Effector memory CD4-positive, alpha-beta T cell (primary cell): Measurements from ENCODE around the gene HIP1R.
"Not testable (repeated sequence)": the region's sequence is repeated elsewhere in the genome, so short reads cannot be mapped to it uniquely, and the experiment has no call there.

Source experiments
- DNase-seq, 3 donors: peaks; one replicate each; pipeline ENCODE4 v3.0.0-alpha.2; 2020
- H3K27ac ChIP-seq: 2 replicates; pipeline ENCODE4 v1.7.0; 2013; ENCODE audit warnings: mild to moderate bottlenecking, low read length, moderate library complexity; ENCODE audit not compliant: insufficient read depth, poor library complexity, severe bottlenecking
- H3K27me3 ChIP-seq: replicated peaks from 2 replicates; pipeline ENCODE4 v1.7.0; 2013; ENCODE audit warnings: mild to moderate bottlenecking, low read length; ENCODE audit not compliant: insufficient read depth, control insufficient read depth, poor library complexity, severe bottlenecking
- H3K36me3 ChIP-seq: 2 replicates; pipeline ENCODE4 v1.7.0; 2013; ENCODE audit warnings: mild to moderate bottlenecking, low read length, moderate library complexity; ENCODE audit not compliant: control insufficient read depth, insufficient read depth
- H3K4me1 ChIP-seq: 2 replicates; pipeline ENCODE4 v1.7.0; 2013; ENCODE audit warnings: low read length, mild to moderate bottlenecking; ENCODE audit not compliant: control insufficient read depth, insufficient read depth, poor library complexity, severe bottlenecking
- H3K4me3 ChIP-seq: 2 replicates; pipeline ENCODE4 v1.7.0; 2013; ENCODE audit warnings: low read length, low read depth, mild to moderate bottlenecking; ENCODE audit not compliant: insufficient read depth, poor library complexity, severe bottlenecking
- H3K9me3 ChIP-seq: 2 replicates; pipeline ENCODE4 v1.7.0; 2013; ENCODE audit warnings: mild to moderate bottlenecking, low read length, moderate library complexity; ENCODE audit not compliant: control insufficient read depth

Gene HIP1R

GRCh38 chr12:122887819-122888212 lies 52.6 kb downstream of the HIP1R start:
- DNase-seq = no peak
- Histone ChIP-seq H3K27ac (peak overlapping the region; percentile 72), H3K9me3 (no peaks in the 10 kb centered on the region), H3K36me3 (no peaks in the 10 kb centered on the region), H3K27me3 (no peaks in the 10 kb centered on the region), H3K4me1 (peaks cover 25% of the 10 kb centered on the region), H3K4me3 (peak overlapping the region; percentile 16)

GRCh38 chr12:122888232-122888752 lies 53.0 kb downstream of the HIP1R start:
- H3K27ac ChIP-seq = peak overlapping the region; percentile 72
- peaks cover 25% of the 10 kb centered on the region for H3K4me1 ChIP-seq
- no peaks in the 10 kb centered on the region for H3K36me3 ChIP-seq
- peak; percentile 46 to 70 (median 61) for DNase-seq
- no peaks in the 10 kb centered on the region for H3K9me3 ChIP-seq
- H3K4me3 ChIP-seq = peak overlapping the region; percentile 16
- H3K27me3 ChIP-seq = no peaks in the 10 kb centered on the region

GRCh38 chr12:122889761-122890520 lies 54.7 kb downstream of the HIP1R start:
- H3K4me1 ChIP-seq = peaks cover 36% of the 10 kb centered on the region
- H3K9me3 ChIP-seq = no peaks in the 10 kb centered on the region
- no peaks in the 10 kb centered on the region for H3K36me3 ChIP-seq
- no peak overlapping the region for H3K4me3 ChIP-seq
- H3K27ac ChIP-seq = no peak overlapping the region
- no peaks in the 10 kb centered on the region for H3K27me3 ChIP-seq
- DNase-seq = no peak

GRCh38 chr12:122891661-122892525 lies 56.6 kb downstream of the HIP1R start:
- Histone ChIP-seq H3K27me3 (no peaks in the 10 kb centered on the region), H3K27ac (no peak overlapping the region), H3K4me3 (no peak overlapping the region), H3K4me1 (peaks cover 42% of the 10 kb centered on the region), H3K36me3 (no peaks in the 10 kb centered on the region), H3K9me3 (no peaks in the 10 kb centered on the region)
- DNase-seq = no peak

- not testable (repeated sequence) for H3K27ac ChIP-seq, DNase-seq, H3K4me3 ChIP-seq, H3K9me3 ChIP-seq, H3K27me3 ChIP-seq, H3K36me3 ChIP-seq
- H3K4me1 ChIP-seq = peaks cover 34% of the 10 kb centered on the region
These were observed 57.5 kb downstream of the HIP1R start for GRCh38 chr12:122892724-122893123.

GRCh38 chr12:122893208-122894153 lies 58.2 kb downstream of the HIP1R start:
- no peaks in the 10 kb centered on the region for H3K27me3 ChIP-seq
- no peak overlapping the region for H3K27ac ChIP-seq
- H3K4me3 ChIP-seq = no peak overlapping the region
- DNase-seq = no peak
- peaks cover 34% of the 10 kb centered on the region for H3K4me1 ChIP-seq
- no peaks in the 10 kb centered on the region for H3K9me3 ChIP-seq
- no peaks in the 10 kb centered on the region for H3K36me3 ChIP-seq

GRCh38 chr12:122894193-122895121 lies 59.2 kb downstream of the HIP1R start:
- Histone ChIP-seq H3K4me1 (peaks cover 33% of the 10 kb centered on the region), H3K36me3 (no peaks in the 10 kb centered on the region), H3K4me3 (peak overlapping the region; percentile 81), H3K9me3 (no peaks in the 10 kb centered on the region), H3K27me3 (no peaks in the 10 kb centered on the region), H3K27ac (peak overlapping the region; percentile 90)
- peak in 1 of 3 donors; percentile 13 for DNase-seq

- H3K4me3 ChIP-seq = peak overlapping the region; percentile 81
- H3K27ac ChIP-seq = peak overlapping the region; percentile 90
- H3K36me3 ChIP-seq = no peaks in the 10 kb centered on the region
- no peaks in the 10 kb centered on the region for H3K27me3 ChIP-seq
- no peak for DNase-seq
- H3K4me1 ChIP-seq = peaks cover 29% of the 10 kb centered on the region
- H3K9me3 ChIP-seq = no peaks in the 10 kb centered on the region
These were observed 60.1 kb downstream of the HIP1R start for GRCh38 chr12:122895320-122895703.
